ENCODE data around the gene NTRK3. TPM values are rescaled to one million over a fixed set of nuclear protein-coding genes. Genes with fewer than 3 reads are reported as not detected.

NTRK3 gene
- total and polyA plus RNA-seq, 2 of the 13 experiments (the other 11 are each of a cell fraction or from before 2014, with no cell fraction given) = not detected

DNA sequence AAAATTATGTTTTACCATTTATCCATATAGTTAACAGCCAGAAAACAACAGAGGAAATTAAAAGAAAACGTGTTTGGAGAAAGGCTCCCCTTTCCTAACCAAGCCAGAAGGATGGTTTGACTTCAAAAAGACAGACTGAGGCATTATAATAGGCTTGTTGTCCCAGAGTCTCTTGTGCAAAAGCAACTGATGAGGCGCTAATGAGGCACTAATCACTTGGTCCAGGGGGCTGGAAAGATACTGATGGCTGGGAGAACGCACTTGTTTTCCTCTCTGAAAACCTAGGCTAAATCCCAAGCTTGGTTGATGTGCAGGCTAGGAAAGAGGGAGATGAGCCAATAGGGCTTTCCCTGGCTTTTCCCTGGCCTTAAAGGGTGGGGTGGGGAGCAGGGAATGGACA, 389.6 kb downstream of the NTRK3 start (continued):
- TF ChIP-seq, protein P1, sequence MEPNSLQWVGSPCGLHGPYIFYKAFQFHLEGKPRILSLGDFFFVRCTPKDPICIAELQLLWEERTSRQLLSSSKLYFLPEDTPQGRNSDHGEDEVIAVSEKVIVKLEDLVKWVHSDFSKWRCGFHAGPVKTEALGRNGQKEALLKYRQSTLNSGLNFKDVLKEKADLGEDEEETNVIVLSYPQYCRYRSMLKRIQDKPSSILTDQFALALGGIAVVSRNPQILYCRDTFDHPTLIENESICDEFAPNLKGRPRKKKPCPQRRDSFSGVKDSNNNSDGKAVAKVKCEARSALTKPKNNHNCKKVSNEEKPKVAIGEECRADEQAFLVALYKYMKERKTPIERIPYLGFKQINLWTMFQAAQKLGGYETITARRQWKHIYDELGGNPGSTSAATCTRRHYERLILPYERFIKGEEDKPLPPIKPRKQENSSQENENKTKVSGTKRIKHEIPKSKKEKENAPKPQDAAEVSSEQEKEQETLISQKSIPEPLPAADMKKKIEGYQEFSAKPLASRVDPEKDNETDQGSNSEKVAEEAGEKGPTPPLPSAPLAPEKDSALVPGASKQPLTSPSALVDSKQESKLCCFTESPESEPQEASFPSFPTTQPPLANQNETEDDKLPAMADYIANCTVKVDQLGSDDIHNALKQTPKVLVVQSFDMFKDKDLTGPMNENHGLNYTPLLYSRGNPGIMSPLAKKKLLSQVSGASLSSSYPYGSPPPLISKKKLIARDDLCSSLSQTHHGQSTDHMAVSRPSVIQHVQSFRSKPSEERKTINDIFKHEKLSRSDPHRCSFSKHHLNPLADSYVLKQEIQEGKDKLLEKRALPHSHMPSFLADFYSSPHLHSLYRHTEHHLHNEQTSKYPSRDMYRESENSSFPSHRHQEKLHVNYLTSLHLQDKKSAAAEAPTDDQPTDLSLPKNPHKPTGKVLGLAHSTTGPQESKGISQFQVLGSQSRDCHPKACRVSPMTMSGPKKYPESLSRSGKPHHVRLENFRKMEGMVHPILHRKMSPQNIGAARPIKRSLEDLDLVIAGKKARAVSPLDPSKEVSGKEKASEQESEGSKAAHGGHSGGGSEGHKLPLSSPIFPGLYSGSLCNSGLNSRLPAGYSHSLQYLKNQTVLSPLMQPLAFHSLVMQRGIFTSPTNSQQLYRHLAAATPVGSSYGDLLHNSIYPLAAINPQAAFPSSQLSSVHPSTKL (CRISPR knock-in tag; IDR thresholded peaks at IDR 0.05) = no peak
- TF ChIP-seq, protein P2, sequence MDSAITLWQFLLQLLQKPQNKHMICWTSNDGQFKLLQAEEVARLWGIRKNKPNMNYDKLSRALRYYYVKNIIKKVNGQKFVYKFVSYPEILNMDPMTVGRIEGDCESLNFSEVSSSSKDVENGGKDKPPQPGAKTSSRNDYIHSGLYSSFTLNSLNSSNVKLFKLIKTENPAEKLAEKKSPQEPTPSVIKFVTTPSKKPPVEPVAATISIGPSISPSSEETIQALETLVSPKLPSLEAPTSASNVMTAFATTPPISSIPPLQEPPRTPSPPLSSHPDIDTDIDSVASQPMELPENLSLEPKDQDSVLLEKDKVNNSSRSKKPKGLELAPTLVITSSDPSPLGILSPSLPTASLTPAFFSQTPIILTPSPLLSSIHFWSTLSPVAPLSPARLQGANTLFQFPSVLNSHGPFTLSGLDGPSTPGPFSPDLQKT (CRISPR knock-in tag; IDR thresholded peaks at IDR 0.05; ENCODE audit: borderline replicate concordance) = no peak
- TF ChIP-seq, protein P3, sequence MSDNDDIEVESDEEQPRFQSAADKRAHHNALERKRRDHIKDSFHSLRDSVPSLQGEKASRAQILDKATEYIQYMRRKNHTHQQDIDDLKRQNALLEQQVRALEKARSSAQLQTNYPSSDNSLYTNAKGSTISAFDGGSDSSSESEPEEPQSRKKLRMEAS (IDR thresholded peaks at IDR 0.05) = no peak
- no peak for TF ChIP-seq ZNF850 (CRISPR knock-in tag; conservative IDR thresholded peaks at IDR 0.05)
- TF ChIP-seq ATF1 (CRISPR knock-in tag; IDR thresholded peaks at IDR 0.05) = no peak
- no peak for TF ChIP-seq POLR2G (IDR thresholded peaks at IDR 0.05; ENCODE audit: low read depth, low read length)

DNA sequence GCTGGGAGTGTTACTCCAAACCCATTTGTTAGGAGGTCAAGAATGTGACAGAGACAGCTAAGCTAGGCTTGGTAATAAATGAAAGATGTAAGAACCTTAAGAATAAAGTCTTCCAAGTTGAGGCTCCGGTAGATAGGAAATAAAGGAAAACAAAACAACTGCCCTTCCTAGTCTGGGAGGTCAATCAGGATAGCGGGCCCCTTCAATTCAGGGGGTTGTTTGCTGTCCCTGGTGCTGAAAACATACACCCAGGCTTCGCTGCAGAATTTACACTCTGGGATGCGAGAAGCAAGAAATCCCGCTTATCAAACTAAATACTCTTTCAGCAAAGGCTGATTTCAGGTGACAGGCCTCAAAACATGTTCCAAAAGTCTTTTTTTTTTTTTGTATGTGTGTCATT, 393.4 kb downstream of the NTRK3 start:
- POLR2A ChIA-PET = no interaction called here
- H3K36me3 ChIP-seq (replicated peaks in 1 of 2; ENCODE audit: control insufficient read depth in 1 of 2, insufficient read depth in 2 of 2, low read length in 2 of 2) = no peaks in the 10 kb centered on the region
- no peak overlapping the region for H3K9ac ChIP-seq (ENCODE audit: insufficient read depth, low read depth, low read length)
- ATAC-seq = no peak
- no TSS peak for BruUV-seq (replicated peaks)
- 31% methylated on average over 5 of the region's 5 CpGs for WGBS (ENCODE audit: low lambda C conversion rate)
- no peaks in the 10 kb centered on the region for H4K20me1 ChIP-seq (ENCODE audit: insufficient read depth, low read length)
- no peak for FAIRE-seq
- no peak for DNase-seq (ENCODE audit: low spot score)
- TF ChIP-seq, protein P4, sequence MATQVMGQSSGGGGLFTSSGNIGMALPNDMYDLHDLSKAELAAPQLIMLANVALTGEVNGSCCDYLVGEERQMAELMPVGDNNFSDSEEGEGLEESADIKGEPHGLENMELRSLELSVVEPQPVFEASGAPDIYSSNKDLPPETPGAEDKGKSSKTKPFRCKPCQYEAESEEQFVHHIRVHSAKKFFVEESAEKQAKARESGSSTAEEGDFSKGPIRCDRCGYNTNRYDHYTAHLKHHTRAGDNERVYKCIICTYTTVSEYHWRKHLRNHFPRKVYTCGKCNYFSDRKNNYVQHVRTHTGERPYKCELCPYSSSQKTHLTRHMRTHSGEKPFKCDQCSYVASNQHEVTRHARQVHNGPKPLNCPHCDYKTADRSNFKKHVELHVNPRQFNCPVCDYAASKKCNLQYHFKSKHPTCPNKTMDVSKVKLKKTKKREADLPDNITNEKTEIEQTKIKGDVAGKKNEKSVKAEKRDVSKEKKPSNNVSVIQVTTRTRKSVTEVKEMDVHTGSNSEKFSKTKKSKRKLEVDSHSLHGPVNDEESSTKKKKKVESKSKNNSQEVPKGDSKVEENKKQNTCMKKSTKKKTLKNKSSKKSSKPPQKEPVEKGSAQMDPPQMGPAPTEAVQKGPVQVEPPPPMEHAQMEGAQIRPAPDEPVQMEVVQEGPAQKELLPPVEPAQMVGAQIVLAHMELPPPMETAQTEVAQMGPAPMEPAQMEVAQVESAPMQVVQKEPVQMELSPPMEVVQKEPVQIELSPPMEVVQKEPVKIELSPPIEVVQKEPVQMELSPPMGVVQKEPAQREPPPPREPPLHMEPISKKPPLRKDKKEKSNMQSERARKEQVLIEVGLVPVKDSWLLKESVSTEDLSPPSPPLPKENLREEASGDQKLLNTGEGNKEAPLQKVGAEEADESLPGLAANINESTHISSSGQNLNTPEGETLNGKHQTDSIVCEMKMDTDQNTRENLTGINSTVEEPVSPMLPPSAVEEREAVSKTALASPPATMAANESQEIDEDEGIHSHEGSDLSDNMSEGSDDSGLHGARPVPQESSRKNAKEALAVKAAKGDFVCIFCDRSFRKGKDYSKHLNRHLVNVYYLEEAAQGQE (IDR thresholded peaks at IDR 0.05; ENCODE audit: borderline replicate concordance in 1 of 2, low read depth in 1 of 2, low read length in 2 of 2) = peak; percentile 5 to 86; a peak in 3 of 4 replicates
- TF ChIP-seq KLF15 (CRISPR knock-in tag; IDR thresholded peaks at IDR 0.05; ENCODE audit: borderline replicate concordance) = no peak
- H2AFZ ChIP-seq (ENCODE audit: low read length) = no peak overlapping the region
- H3K9me3 ChIP-seq (ENCODE audit: low read length) = peaks cover 91% of the 10 kb centered on the region
- no peak overlapping the region for H3K4me2 ChIP-seq (ENCODE audit: low read depth, low read length)
- H3K4me3 ChIP-seq (replicated peaks in 1 of 3; ENCODE audit: insufficient read depth in 1 of 3, low read depth in 2 of 3, low read length in 3 of 3) = no peak overlapping the region
- intact Hi-C loops (cut with micrococcal nuclease; ENCODE audit: unreplicated experiment) = no loop called here
- no peaks in the 10 kb centered on the region for H3K79me2 ChIP-seq (ENCODE audit: insufficient read depth, low read length)
- CTCF ChIA-PET (ENCODE audit: low intra/inter-chr PET ratio, low total read pairs) = no interaction called here
- H3K27me3 ChIP-seq (ENCODE audit: control insufficient read depth in 1 of 2, insufficient read depth in 2 of 2, low read length in 2 of 2) = no peaks in the 10 kb centered on the region
- no peak overlapping the region for H3K27ac ChIP-seq (ENCODE audit: extremely low read length, insufficient read depth, low read length)
- no peaks in the 10 kb centered on the region for H3K4me1 ChIP-seq (ENCODE audit: insufficient read depth, low read length)
- in situ Hi-C loops (cut with HindIII; ENCODE audit: extremely low pct_ligation_motif_present, low pct_unique_long_range_greater_than_20kb) = no loop called here
